ENCODE data around the gene PLCB3. TPM values are rescaled to one million over a fixed set of nuclear protein-coding genes. Genes with fewer than 3 reads are reported as not detected.

Gene PLCB3
- total and polyA plus RNA-seq, 10 of the 15 experiments (the other 5 are each of a cell fraction or from before 2014, with no cell fraction given) = 0.03 to 10.3 (median 3.3) TPM

GRCh38 chr11:64304316-64305072 lies 53.2 kb downstream of the PLCB3 start (continued):
- TF ChIP-seq RUNX3 (IDR thresholded peaks at IDR 0.05; ENCODE audit: low read length) (peak; percentile 79), RCOR1 (conservative IDR thresholded peaks at IDR 0.05; ENCODE audit: low read depth, low read length) (0 out of 2 replicates have a peak, but pooled peaks have one; percentile 87), JUNB (IDR thresholded peaks at IDR 0.05) (0 out of 2 replicates have a peak, but pooled peaks have one; percentile 12), CTCF (IDR thresholded peaks at IDR 0.05 in 2 of 3, conservative IDR thresholded peaks at IDR 0.05 in 1 of 3; ENCODE audit: control insufficient read depth in 2 of 3, extremely low read depth in 1 of 3, insufficient read depth in 1 of 3, low read depth in 3 of 3, low read length in 3 of 3) (peak; percentile 89 to 94 (median 93); a peak in 5 of 6 replicates), RAD51 (IDR thresholded peaks at IDR 0.05) (peak; percentile 79), RAD21 (IDR thresholded peaks at IDR 0.05; ENCODE audit: insufficient read depth, low read depth, low read length) (peak; percentile 41), ZNF687 (IDR thresholded peaks at IDR 0.05) (0 out of 2 replicates have a peak, but pooled peaks have one; percentile 45), KLF5 (IDR thresholded peaks at IDR 0.05; ENCODE audit: partially characterized antibody) (peak; percentile 61), RELB (IDR thresholded peaks at IDR 0.05; ENCODE audit: low read depth) (peak; percentile 44; the same call in 1 of the 2 replicates), MLLT1 (IDR thresholded peaks at IDR 0.05) (peak; percentile 84), CHD1 (IDR thresholded peaks at IDR 0.05; ENCODE audit: low read depth, low read length) (0 out of 2 replicates have a peak, but pooled peaks have one; percentile 46), MTA3 (IDR thresholded peaks at IDR 0.05; ENCODE audit: borderline replicate concordance, low read length) (no peak), PKNOX1 (IDR thresholded peaks at IDR 0.05) (peak; percentile 30), PBX3 (IDR thresholded peaks at IDR 0.05; ENCODE audit: insufficient replicate concordance, low read depth, low read length) (no peak), CREB1 (IDR thresholded peaks at IDR 0.05; ENCODE audit: low read depth) (0 out of 2 replicates have a peak, but pooled peaks have one; percentile 32), ZZZ3 (IDR thresholded peaks at IDR 0.05; ENCODE audit: control insufficient read depth, insufficient read length, low read depth) (no peak)
